ENCODE results near the gene BTBD9.

DNA sequence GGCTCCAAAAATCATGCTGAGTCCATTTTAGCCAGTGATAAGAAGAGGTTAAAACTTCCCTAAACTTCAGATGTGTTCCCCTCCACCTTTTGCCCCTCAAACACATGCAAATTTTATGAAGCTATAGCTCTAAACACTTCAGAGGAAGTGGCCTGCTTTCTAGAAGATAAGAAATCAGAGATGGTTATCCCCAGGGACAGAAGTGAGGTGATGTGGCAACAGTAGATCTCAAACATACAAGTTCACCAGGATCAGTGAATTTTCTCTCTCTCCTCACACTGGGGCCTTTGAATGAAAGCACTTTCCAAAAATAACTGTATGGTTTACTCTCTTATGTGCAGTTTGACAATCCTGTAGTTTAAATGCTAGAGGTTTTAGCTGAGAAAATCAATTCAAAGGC lies 332.0 kb downstream of the BTBD9 start:
- no peak for TF ChIP-seq POLR2A (IDR thresholded peaks at IDR 0.05; ENCODE audit: low read length)
- no peak for TF ChIP-seq GATA1 (IDR thresholded peaks at IDR 0.05; ENCODE audit: low read depth, low read length)

All from erythroblast (primary cell).